Adrenal gland (tissue), 12 donors: Measurements from ENCODE around the gene NOP16. TPM values are rescaled to one million over a fixed set of nuclear protein-coding genes. Genes with fewer than 3 reads are reported as not detected.

Experiments
- DNase-seq, 7 donors: peaks; one replicate each; pipeline ENCODE4 v3.0.0-alpha.2; 2019 to 2020
- H3K27ac ChIP-seq, 5 donors: fragments of 200-600 bp; sonication (generic) in 4 of 5; 1 replicate in 3 of 5; 2 replicates in 2 of 5; pipeline versions ENCODE4 v1.5.1 to v1.8.0; 2016 to 2020; ENCODE audit warnings: mild to moderate bottlenecking in 1 of 5
- H3K27me3 ChIP-seq: fragments of 200-600 bp; 2 replicates; pipeline ENCODE4 v1.8.0; 2021
- H3K36me3 ChIP-seq, 2 donors: fragments of 200-600 bp; replicated peaks in 1 of 2; 1 replicate in 1 of 2; 2 replicates in 1 of 2; pipeline versions ENCODE4 v1.5.1 to v1.8.0; 2018 to 2022
- H3K4me1 ChIP-seq, 2 donors: fragments of 200-600 bp; replicated peaks in 1 of 2; 1 replicate in 1 of 2; 2 replicates in 1 of 2; pipeline versions ENCODE4 v1.5.1 to v1.8.0; 2018 to 2021
- H3K4me3 ChIP-seq, 4 donors: fragments of 200-600 bp; sonication (generic) in 3 of 4; one replicate each; pipeline ENCODE4 v1.5.1; 2016 to 2018
- H3K9me3 ChIP-seq, 3 donors: fragments of 200-600 bp; sonication (generic) in 1 of 3; replicated peaks in 1 of 3; 1 replicate in 2 of 3; 2 replicates in 1 of 3; pipeline versions ENCODE4 v1.5.1 to v1.8.0; 2016 to 2021
- POLR2A ChIP-seq, 2 donors: fragments of 450-650 bp; IDR thresholded peaks; one replicate each; pipeline ENCODE4 v1.6.1; 2017; ENCODE audit warnings: antibody characterized with exemption in 2 of 2, mild to moderate bottlenecking in 2 of 2, moderate library complexity in 1 of 2
- WGBS, 4 donors: extraction: QIAGEN DNeasy Blood & Tissue Kit in 2 of 4; methylation state at CpG; one replicate each; pipeline versions ENCODE4 v1.1.5 to v1.1.7; 2013 to 2017; 5-methylcytosine and 5-hydroxymethylcytosine counted together
- intact Hi-C, 2 donors: fragments of 100-400 bp; cut with DNase I; formaldehyde crosslinking; loops; one replicate each; pipeline versions ENCODE4 v1.14.1 to v1.15.0; 2022 to 2023
- polyA plus RNA-seq, 3 donors: library from polyadenylated mRNA; stranded (reverse); fragments of 200-250 nt in 2 of 3; fragments of 350-450 nt in 1 of 3; fragmentation: Illumina TruSeq in 1 of 3; extraction: RNeasy Lipid Tissue Mini Kit (QIAGEN cat#74804) in 1 of 3; gene quantifications; one replicate each; pipeline ENCODE4 v1.2.3, GENCODE V29; 2013 to 2014
- total RNA-seq, 9 donors: library from RNA; depleted of rRNA in 4 of 9; stranded (reverse); fragments of >200 nt in 4 of 9; fragments of 120-200 nt in 1 of 9; fragmentation: NEBNext Ultra II Directional in 1 of 9; extraction: Animal tissue kit (Norgen Biotek cat#: 25700) in 1 of 9; gene quantifications; one replicate each; pipeline versions ENCODE4 v1.1.0 to v1.2.4, GENCODE V29; 2013 to 2023
- TF ChIP-seq, protein P1 (sequence below), 6 experiments: fragments of 450-650 bp in 4 of 6; fragments of 200-600 bp in 2 of 6; sonication (generic) in 1 of 6; IDR thresholded peaks; 1 replicate in 5 of 6; 2 replicates in 1 of 6; pipeline versions ENCODE4 v1.5.1 to v1.8.0; 2016 to 2021; ENCODE audit warnings: antibody characterized with exemption in 6 of 6, mild to moderate bottlenecking in 2 of 6, moderate library complexity in 1 of 6
- donor health status: healthy with polysubstance abuse.
- donor health status: Bipolar disorder and iron deficiency.
- donor health status: DM: yes; HTN: yes; CAD: no.
- donor health status: DM: no; HTN: no; CAD: no.
- donor health status: DM: no; HTN: no; CAD: no.
- donor health status: DM: yes; HTN: yes; CAD: no.

Gene NOP16
- total and polyA plus RNA-seq, 12 donors = 6.2 to 62.1 (median 26.5) TPM

DNA sequence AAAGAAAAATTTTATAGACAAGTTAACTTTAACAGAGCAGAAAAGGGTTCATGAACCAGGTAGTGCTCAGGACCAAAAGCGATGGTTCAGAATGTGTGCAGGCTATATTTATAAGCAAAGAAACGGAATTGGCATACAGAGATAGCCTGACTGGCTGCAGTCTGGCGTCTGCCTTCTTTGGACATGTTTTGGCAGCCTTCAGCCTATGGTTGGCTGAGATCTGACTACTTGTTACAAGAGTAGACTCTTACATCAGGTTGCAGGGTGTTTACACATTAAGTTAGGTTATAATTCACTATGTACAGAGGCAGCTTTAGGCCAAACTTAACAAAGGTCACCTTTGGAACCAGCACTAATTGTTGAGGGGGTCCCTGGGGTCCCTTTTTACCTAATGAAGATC lies 7.0 kb downstream of the NOP16 start:
- H3K27me3 ChIP-seq = no peaks in the 10 kb centered on the region
- H3K4me3 ChIP-seq = no peak overlapping the region
- WGBS, 4 donors = 82 to 92% (median 84%) methylated on average over 3 of the region's 3 CpGs
- TF ChIP-seq, protein P1, sequence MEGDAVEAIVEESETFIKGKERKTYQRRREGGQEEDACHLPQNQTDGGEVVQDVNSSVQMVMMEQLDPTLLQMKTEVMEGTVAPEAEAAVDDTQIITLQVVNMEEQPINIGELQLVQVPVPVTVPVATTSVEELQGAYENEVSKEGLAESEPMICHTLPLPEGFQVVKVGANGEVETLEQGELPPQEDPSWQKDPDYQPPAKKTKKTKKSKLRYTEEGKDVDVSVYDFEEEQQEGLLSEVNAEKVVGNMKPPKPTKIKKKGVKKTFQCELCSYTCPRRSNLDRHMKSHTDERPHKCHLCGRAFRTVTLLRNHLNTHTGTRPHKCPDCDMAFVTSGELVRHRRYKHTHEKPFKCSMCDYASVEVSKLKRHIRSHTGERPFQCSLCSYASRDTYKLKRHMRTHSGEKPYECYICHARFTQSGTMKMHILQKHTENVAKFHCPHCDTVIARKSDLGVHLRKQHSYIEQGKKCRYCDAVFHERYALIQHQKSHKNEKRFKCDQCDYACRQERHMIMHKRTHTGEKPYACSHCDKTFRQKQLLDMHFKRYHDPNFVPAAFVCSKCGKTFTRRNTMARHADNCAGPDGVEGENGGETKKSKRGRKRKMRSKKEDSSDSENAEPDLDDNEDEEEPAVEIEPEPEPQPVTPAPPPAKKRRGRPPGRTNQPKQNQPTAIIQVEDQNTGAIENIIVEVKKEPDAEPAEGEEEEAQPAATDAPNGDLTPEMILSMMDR (IDR thresholded peaks at IDR 0.05) = no peak
- TF ChIP-seq POLR2A (IDR thresholded peaks at IDR 0.05) = no peak
- H3K4me1 ChIP-seq = no peaks in the 10 kb centered on the region
- no peak for DNase-seq
- intact Hi-C loops = no loop called here
- no peak overlapping the region for H3K27ac ChIP-seq
- H3K9me3 ChIP-seq = no peaks in the 10 kb centered on the region
- H3K36me3 ChIP-seq = peaks cover 0 to 26% of the 10 kb centered on the region in 2 donors

DNA sequence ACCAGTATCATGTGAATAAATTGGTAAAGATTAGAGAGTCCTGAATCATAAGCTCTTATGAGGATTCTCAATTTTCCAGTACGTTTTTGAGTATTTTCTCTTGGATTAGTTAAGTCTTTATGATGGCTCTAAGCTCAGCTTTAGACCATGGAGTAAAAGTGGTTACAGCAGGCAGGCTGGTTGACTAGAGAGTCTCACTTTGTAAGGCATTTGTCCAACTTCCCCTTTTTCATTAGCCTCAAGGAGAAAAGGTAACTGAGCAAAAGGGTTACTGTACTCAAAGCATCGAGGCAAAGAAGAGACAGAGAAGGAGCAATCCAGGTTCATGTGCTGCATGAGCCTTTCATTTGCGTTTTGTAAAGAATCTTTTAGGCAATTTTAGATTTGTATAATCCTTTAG lies 8.5 kb downstream of the NOP16 start:
- H3K4me3 ChIP-seq = no peak overlapping the region
- intact Hi-C loops = no loop called here

DNA sequence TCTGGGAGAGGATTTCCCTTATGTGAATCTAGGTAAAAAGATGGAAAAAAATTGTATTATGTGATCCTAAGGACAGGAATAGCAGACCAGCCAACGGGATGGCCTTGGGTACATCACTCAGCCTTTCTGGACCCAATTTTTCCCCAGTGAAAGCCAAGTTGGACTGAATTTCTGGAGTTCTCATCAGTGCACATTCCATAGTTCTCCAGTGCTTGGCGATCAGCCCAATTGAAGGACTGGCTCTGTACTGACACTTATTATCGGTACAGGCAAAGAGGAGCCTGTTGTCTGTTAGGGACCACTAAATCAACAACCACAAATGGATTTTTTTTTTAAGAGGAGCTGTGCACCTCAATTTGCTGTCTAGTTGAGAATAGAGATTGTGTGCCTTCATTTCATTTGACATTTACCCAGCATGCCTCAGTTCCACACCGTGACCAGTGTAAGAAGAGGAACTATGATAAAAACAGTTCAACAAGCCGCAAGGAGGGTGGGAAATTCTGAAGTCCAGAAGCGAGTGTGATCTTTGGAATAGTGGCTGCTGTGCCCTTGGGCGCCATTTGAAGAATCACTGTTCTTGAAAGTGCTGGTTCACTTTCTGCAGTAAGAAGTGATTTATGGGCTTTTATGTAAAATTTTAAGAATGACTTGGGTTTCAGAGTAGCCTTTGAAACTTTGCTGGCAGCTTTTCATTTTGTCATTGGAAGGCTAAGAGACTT lies 15.1 kb downstream of the NOP16 start:
- H3K27me3 ChIP-seq = no peaks in the 10 kb centered on the region
- peak overlapping the region in 1 of 4 donors; percentile 7 for H3K4me3 ChIP-seq
- H3K36me3 ChIP-seq = peaks cover 0 to 16% of the 10 kb centered on the region in 2 donors
- peak in 6 of 7 donors; percentile 62 to 88 (median 76) for DNase-seq
- no peaks in the 10 kb centered on the region for H3K9me3 ChIP-seq
- intact Hi-C loops = no loop called here
- H3K27ac ChIP-seq = peak overlapping the region in 3 of 5 donors; percentile 8 to 71 (median 30)
- WGBS, 4 donors = 39 to 45% (median 44%) methylated on average over 7 of the region's 7 CpGs
- TF ChIP-seq, protein P1 (IDR thresholded peaks at IDR 0.05) = no peak
- no peak for TF ChIP-seq POLR2A (IDR thresholded peaks at IDR 0.05)
- H3K4me1 ChIP-seq = peaks cover 13 to 16% of the 10 kb centered on the region in 2 donors

More for the DNA sequence above, 8.5 kb downstream of the NOP16 start:
- Histone ChIP-seq H3K9me3 (no peaks in the 10 kb centered on the region), H3K27me3 (no peaks in the 10 kb centered on the region), H3K4me1 (no peaks in the 10 kb centered on the region), H3K27ac (no peak overlapping the region), H3K36me3 (peaks cover 0 to 22% of the 10 kb centered on the region in 2 donors)
- 75 to 86% (median 83%) methylated on average over 3 of the region's 3 CpGs for WGBS, 4 donors
- no peak for DNase-seq
- TF ChIP-seq, protein P1 (IDR thresholded peaks at IDR 0.05) = no peak
- no peak for TF ChIP-seq POLR2A (IDR thresholded peaks at IDR 0.05)

DNA sequence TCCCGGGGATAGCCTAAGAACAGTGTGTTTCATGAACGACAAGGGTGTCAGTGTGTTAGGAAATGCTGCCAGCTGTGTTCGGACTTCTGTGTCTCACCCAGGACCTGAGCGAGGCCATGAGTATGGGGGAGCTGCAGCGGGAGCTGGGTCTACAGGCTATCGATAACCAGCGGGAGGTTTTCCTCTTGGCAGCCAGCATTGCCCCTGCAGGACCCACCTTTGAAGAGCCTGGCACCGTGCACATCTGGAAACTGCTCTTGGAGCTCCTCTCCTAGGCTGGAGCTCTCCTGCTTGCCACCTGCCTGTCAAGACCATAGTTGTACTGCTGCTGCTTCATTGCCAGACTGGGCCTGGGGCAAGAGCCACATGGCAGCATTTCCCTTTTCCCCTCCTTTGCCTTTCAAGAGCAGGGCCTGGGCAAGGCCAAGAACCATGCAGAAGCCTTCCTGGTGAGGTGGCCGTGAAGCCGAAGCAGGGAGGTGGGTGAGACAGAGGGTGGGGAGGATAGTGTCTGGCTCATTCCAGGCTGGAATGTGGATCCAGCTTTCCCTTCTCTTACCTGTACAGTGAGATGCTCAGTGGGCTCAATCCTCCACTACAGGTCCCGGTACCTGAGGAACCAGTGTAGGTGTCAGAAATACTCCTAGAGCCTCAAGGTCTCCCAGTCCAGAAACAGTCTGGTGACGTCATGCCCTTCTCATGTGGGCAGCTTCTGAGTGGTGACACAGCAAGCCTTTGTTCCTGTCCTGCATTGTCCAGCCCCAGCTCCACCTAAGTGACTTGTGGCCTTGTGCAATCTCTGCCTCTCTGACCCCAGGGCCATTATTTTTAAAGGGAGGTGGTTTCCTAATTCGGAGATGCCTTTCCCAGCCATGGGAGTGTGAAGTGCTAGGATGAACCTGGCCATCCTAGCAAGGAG lies 16.5 kb downstream of the NOP16 start:
- peaks cover 13 to 16% of the 10 kb centered on the region in 2 donors for H3K4me1 ChIP-seq
- intact Hi-C loops = no loop called here
- H3K36me3 ChIP-seq = peaks cover 0 to 16% of the 10 kb centered on the region in 2 donors
- no peaks in the 10 kb centered on the region for H3K27me3 ChIP-seq
- TF ChIP-seq, protein P1 (IDR thresholded peaks at IDR 0.05) = no peak
- no peak for TF ChIP-seq POLR2A (IDR thresholded peaks at IDR 0.05)
- no peaks in the 10 kb centered on the region for H3K9me3 ChIP-seq
- H3K27ac ChIP-seq = peak overlapping the region in 2 of 5 donors; percentile 30 to 71
- DNase-seq = peak; percentile 52 to 83 (median 75)
- WGBS, 4 donors = 77 to 84% (median 82%) methylated on average over 10 to 13 of the region's 13 CpGs
- no peak overlapping the region for H3K4me3 ChIP-seq
